ENCODE measurements around the gene SEC16A.
"Not testable (repeated sequence)": the region's sequence is repeated elsewhere in the genome, so short reads cannot be mapped to it uniquely, and the experiment has no call there.

SEC16A gene

GRCh38 chr9:136437839-136438547 lies 44.8 kb downstream of the SEC16A start:
- DNase-seq: no peak

GRCh38 chr9:136437430-136437829 lies 45.4 kb downstream of the SEC16A start:
- DNase-seq: no peak

- no peak for DNase-seq
Observed at GRCh38 chr9:136436055-136436634, 46.7 kb downstream of the SEC16A start.

- DNase-seq: no peak
Observed at GRCh38 chr9:136434580-136435169, 48.2 kb downstream of the SEC16A start.

GRCh38 chr9:136433849-136434579 lies 48.8 kb downstream of the SEC16A start:
- no peak for DNase-seq

- no peak for DNase-seq
Observed at GRCh38 chr9:136433043-136433715, 49.7 kb downstream of the SEC16A start.

- no peak for DNase-seq
Observed at GRCh38 chr9:136432591-136432990, 50.2 kb downstream of the SEC16A start.

GRCh38 chr9:136431782-136432350 lies 51.0 kb downstream of the SEC16A start:
- no peak for DNase-seq

GRCh38 chr9:136430588-136431234 lies 52.1 kb downstream of the SEC16A start:
- no peak for DNase-seq

- DNase-seq: no peak
Observed at GRCh38 chr9:136429683-136430491, 53.0 kb downstream of the SEC16A start.

GRCh38 chr9:136429075-136429628 lies 53.7 kb downstream of the SEC16A start:
- no peak for DNase-seq

GRCh38 chr9:136426787-136427186 lies 56.1 kb downstream of the SEC16A start:
- no peak for DNase-seq

- DNase-seq: not testable (repeated sequence)
Observed at GRCh38 chr9:136425367-136425766, 57.5 kb downstream of the SEC16A start.

- DNase-seq: no peak
Observed at GRCh38 chr9:136424750-136425362, 58.0 kb downstream of the SEC16A start.

GRCh38 chr9:136423432-136424146 lies 59.3 kb downstream of the SEC16A start:
- DNase-seq: no peak

GRCh38 chr9:136422876-136423275 lies 60.0 kb downstream of the SEC16A start:
- no peak for DNase-seq

- no peak for DNase-seq
Observed at GRCh38 chr9:136421791-136422190, 61.0 kb downstream of the SEC16A start.

GRCh38 chr9:136419092-136419420 lies 63.8 kb downstream of the SEC16A start:
- no peak for DNase-seq

- no peak for DNase-seq
Observed at GRCh38 chr9:136418182-136419091, 64.4 kb downstream of the SEC16A start.
